Measurements from ENCODE around the gene KIAA0408.
A peak's percentile ranks its signal among the peaks of the same experiment; 100 is the strongest.

Gene KIAA0408

GRCh38 chr6:127459231-127459641 is at the start of gene KIAA0408:
Gene KIAA0408, minus strand, starts transcription at chr6:127459389. Its CDS starts 5,408 bp downstream, at chr6:127453981.
- no peak for DNase-seq (ENCODE audit: low read depth)

DNA sequence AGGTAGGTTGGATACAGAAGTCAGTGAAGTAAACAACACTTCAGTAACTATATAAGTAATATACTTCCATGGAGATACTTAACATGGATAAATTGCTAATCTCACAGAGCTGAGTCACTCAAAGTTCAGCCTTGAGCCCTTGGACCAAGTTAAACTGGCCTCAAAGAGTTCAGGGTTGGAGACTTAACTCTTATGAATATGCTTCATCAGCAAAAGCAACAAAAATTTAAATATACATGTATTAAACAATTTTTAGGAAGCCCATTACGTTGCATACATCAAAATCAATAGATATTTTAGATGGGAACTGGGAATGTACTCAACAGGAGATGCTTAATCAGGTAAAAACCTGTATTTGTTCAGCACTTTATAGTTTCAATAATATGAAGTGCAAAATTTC is 47.7 kb upstream of the KIAA0408 start:
- DNase-seq (ENCODE audit: low read depth), result no peak

DNA sequence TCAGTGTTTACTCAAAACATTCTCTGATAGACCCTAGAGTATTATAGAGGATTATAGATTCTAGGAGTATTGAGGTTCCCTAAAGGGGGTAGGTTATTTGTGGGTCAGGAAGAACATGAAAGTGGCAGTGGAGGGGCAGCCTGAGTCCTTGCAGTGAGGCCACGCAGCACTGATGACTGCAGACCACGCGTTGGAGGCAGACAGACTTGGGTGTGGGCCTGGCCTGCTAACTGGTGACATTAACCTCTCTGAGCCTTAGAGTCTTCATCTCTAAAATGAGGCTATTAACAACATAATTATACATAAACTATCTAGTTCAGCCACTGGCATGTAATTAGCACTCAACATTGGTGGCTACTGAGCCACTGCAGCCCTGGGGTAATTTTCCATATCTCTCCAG is 43.8 kb upstream of the KIAA0408 start:
- no peak for DNase-seq (ENCODE audit: low read depth)

GRCh38 chr6:127497410-127497809 is 38.2 kb upstream of the KIAA0408 start:
- no peak for DNase-seq (ENCODE audit: low read depth)

- no peak for DNase-seq (ENCODE audit: low read depth)
These were observed 37.3 kb upstream of the KIAA0408 start for GRCh38 chr6:127496471-127496870.

- DNase-seq (ENCODE audit: low read depth), result no peak
These were observed 35.1 kb upstream of the KIAA0408 start for GRCh38 chr6:127494240-127494767.

DNA sequence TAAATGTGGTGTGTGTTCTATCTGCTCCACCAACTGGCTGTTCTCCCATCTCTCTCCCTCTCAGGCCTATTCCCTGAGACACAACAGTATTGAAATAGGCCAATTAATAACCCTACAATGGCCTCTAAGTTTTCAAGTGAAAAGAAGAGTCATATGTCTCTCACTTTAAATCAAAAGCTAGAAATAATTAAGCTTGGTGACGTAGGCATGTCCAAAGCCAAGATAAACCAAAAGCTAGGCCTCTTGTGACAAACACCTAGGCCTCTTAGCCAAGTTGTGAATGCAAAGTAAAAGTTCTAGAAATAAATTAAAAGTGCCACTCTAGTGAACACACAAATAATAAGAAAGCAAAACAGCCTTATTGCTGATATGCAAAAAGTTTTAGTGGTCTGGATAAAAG is 30.1 kb upstream of the KIAA0408 start:
- no peak for DNase-seq (ENCODE audit: low read depth)

- no peak for DNase-seq (ENCODE audit: low read depth)
These were observed 27.7 kb upstream of the KIAA0408 start for GRCh38 chr6:127486934-127487333.

DNA sequence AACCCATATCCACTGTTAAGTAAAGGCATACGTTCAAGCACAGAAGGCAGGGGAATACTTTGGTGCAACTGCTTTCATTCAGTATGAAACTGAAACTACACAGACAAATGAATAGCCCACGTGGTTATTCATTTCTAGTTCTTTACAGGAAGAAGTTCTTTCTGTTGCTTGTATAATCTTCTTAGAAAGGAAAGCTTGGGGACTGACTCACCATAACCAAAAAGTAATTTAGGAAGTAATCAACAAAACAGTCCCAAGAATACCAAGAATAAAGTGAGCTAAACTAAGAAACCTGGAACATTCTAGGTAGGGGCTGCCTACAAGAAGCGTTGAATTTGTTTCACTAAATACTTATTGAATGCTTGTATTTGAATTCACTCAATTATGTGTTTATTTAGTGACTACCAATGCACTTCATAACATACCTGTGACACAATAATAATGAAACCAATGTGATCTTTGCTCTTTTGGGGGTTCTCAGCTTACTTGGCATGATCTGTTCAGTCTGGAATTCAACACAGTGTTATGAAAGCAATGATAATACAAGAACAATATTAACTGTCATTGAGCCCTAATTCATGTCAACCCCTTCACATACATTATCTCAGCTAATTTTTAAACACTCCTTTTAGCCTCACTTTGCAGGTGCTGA is 25.1 kb upstream of the KIAA0408 start:
- no peak for DNase-seq (ENCODE audit: low read depth)

GRCh38 chr6:127483399-127484055 is 24.3 kb upstream of the KIAA0408 start:
- DNase-seq (ENCODE audit: low read depth), result no peak

DNA sequence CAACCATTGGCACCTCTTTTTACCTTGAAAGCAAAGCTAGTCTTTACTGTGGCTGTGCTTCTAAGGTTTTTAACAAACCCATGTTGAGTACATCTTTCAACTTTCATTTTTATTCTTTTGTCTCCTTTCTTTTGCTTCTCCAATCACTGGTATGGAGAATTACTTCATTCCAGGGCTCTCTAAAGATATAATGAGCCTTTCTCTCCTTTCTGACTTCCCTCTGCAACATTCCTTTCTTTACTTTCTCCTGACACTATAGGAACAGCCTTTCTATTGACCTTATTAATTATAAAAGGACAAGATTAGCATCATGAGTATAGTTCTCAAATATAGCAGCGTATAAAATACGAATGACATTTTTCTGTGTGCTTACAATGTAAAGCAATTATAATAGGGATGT is 23.1 kb upstream of the KIAA0408 start:
- no peak for DNase-seq (ENCODE audit: low read depth)

GRCh38 chr6:127481628-127482027 is 22.4 kb upstream of the KIAA0408 start:
- no peak for DNase-seq (ENCODE audit: low read depth)

DNA sequence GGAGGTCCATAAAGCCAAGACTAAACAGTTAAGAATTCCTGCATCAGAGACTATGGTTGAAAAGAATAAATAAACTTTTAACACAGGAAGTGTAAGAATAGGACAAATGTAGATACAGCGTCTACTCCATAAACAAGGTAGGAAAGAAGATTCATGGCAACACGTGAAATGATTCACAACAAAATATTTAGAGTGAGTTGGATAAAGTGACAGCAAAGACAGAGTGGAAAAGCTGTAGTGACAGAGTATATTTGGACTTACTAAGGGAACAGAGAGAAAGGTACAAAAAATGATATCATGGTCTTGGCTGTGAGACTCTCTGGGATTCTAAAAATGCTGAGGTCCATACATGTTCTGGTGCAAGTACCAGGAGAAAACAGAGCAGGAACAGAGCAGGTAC is 21.9 kb upstream of the KIAA0408 start:
- DNase-seq (ENCODE audit: low read depth), result no peak

- DNase-seq (ENCODE audit: low read depth), result no peak
These were observed 18.5 kb upstream of the KIAA0408 start for GRCh38 chr6:127477658-127478057.

DNA sequence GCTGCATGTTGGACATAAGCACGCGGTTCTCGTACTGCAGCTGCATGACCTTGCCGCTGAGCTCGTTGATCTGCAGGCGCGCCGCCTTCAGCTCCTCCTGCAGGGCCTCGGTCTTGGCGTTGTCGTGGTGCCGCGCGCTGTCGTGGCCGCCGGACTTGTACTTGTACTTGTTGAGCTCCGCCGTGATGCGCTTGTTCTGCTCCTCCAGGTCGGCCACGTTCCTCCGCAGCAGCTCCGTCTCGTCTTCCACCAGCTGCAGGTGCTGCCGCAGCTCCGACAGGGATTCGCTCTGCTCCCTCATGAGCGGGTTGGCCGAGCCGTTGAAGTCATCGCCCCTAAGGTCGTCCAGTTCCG is 16.6 kb upstream of the KIAA0408 start:
- no peak for DNase-seq (ENCODE audit: low read depth)

DNA sequence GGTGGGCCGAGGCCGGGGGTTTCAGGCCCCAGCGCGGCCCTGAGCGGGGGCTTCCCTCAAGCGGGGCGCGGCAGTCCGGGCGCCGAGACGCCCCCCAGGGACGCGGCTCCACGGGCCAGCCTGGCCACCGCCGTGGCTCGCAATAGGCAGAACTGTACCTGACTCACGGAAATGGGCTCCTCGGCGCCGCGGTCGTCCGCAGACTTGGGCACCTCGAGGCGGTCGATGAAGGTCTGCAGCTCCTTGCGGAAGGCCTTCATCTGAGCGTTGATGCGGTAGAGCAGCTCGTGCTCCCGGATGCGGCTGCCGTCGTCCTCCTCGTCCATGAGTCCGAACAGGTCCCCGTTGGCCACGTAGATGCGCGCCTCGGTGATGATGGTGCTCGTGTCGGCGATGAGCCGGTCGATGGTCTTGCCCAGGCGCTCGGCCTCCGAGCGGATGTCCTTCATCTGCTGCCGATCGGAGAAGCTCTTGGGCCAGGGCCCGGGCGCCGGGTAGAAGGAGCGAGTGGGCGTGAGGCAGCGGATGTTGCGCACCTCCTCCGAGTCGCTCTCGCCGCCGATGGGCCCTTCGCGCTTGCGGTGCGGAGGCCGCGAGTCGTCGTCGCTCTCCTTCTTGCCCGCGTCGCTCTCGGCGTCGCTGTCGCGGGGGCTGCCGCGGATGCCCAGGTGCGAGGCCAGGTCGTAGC is 16.1 kb upstream of the KIAA0408 start:
- DNase-seq (ENCODE audit: low read depth), result no peak

DNA sequence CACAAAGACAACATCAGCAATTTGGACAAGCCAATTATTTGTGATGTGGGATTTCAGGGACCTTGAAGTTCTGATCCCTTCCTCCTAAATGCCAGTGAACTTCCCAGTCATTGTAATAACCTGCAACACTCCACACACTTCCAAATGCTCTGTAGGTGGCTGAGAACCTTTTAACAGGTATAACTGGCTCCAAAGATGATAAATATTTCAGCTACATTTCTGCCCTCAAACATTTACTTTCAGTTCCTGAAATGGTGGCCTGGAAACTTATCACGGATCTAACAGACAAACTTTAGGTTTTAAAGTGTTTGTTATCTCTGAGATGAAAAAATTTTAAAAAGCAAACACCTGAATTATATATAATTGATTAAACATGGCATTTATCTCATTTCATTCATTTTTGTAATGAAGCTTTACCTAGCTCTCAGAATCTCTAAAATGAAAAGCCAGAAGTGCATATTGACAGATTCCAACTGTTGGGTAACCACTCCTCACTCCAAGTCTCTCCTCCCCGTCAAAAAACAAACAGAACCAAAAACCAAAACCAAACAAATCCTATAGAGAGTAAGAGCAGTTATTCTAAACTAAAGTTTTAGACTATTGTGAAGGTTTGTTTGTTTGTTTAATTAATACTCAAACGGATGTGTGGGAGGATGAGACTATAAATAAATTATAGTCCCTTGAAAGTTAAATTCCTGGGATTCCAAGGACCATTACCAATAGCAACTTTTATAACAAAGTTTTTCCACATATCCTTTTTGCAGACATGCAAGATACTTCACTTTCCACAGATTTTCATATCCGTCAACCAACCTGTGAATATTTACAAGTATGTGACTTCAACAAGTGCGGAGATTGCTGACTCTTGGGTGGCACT is 12.4 kb upstream of the KIAA0408 start:
- DNase-seq (ENCODE audit: low read depth), result no peak

DNA sequence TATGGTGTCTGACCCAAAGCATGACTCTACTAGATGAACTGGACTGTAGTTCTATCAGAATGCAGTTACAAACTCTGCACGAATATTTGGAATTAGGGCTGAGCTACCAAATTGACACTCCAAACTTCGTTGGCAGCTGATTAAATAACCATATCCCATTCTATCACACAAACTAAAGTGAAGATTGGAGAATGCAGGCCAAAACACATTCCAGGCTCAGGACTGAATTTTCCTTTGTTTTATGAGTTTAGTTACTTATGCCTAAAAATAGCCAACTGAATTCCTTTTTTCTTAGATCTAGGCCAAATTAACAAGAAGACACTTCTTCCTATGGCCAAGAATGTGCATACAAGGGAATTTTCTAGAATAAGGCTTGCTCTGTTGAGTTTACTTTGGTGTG is 9.7 kb upstream of the KIAA0408 start:
- no peak for DNase-seq (ENCODE audit: low read depth)

DNA sequence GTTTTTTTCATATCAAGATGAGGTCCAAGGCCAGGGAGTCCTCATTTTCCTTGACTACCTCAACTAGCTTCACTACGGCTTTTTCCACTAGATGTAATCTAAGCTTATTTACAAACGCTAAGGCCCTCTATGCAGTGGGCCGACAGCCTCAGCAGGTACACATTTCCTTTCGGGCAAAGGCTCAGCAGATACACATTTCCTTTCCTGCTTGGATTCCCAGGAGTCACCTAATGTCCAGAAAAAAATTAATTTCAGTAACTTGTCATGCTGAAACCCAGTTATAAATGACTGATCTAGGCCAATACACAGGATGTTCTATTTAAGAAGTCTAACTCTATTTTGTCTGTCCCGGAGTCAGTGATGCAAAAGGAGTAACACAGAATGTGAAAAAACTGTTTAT is 7.2 kb upstream of the KIAA0408 start:
- DNase-seq (ENCODE audit: low read depth), result no peak

DNA sequence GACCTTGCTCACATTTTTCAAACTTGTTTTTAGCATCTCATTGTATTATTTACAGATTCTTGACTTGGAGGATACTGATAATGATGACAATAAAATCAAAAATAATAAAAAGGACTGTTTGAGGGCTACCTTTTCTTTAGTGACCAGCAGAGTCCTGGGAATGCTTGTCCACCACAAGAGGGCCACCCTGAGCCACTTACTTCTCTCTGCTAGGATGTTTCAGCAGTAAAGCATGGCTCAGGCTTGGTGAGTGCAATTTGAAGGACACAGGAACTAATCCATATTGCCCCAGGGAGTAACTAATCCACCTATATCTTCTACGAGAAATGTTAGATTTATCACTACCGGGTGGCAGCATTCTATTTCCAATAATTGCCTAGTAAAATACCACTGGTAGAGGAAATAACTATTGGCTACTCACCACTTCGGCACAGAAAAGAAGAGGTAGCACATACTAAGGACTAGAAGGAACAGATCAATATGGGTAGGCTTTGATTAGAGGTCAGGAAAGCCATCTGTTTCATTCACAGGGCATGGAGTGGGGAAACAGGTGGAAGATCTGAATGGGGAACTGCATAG is 5.8 kb upstream of the KIAA0408 start:
- peak; percentile 56 for DNase-seq (ENCODE audit: low read depth)

- DNase-seq (ENCODE audit: low read depth), result no peak
These were observed 5.1 kb upstream of the KIAA0408 start for GRCh38 chr6:127464161-127464880.
